ENCODE data around the gene JAGN1. TPM values are rescaled to one million over a fixed set of nuclear protein-coding genes. Genes with fewer than 3 reads are reported as not detected.

Gene JAGN1
- total and polyA plus RNA-seq, 2 of the 8 experiments (the other 6 are each of a cell fraction or from before 2014, with no cell fraction given) = 26.9 to 51.6 TPM

DNA sequence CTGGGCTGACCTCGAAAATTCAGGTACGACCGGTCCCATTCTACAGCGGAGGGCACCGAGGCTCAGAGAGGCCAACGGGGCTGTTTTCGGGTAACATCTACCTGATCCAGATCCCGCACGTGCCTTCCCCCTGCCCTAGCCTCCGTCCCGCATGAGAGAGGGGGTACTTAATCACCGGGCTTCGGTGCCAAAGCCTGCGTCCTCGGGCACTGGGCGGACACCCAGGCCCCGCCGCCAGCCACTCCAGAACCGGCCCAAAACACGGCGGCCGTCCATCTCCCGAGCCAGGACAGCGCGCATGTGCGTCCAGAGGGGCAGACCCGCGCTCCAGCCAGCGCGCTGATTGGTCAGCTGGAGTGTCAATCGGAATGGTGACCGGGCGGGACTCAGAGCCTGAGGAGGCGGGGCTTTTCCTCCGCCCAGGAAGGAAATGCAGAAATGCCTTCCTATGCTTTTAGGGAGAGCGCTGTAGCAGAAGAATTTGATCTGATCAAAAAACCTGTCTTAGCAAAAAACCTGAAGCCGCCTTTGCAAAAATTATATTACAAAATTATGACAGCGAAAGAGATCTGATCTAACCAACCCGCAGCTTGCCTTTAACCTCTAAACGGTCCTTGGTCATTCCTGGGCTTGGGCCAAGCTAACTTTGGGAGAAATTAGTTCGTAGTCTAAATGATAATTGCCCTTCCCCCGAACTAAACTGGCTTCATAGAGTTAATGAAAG is 46.5 kb upstream of the JAGN1 start, which contains the start of gene RPUSD3 (continued):
- TF ChIP-seq ASH2L (IDR thresholded peaks at IDR 0.05; ENCODE audit: low read length) (peak; percentile 44), CHD7 (IDR thresholded peaks at IDR 0.05; ENCODE audit: insufficient replicate concordance, low read length) (no peak), POLR2A (IDR thresholded peaks at IDR 0.05; ENCODE audit: control extremely low read depth in 1 of 2, low read depth in 2 of 2, low read length in 2 of 2) (peak in 1 of 2 experiments; percentile 69; a peak in 2 of 3 replicates), RNF2 (IDR thresholded peaks at IDR 0.05; ENCODE audit: borderline replicate concordance, low read depth, low read length, missing control alignments, poor library complexity, severe bottlenecking) (no peak), NRF1 (IDR thresholded peaks at IDR 0.05; ENCODE audit: low read depth, low read length) (peak; percentile 55), ATF2 (IDR thresholded peaks at IDR 0.05; ENCODE audit: low read length) (no peak), BACH1 (IDR thresholded peaks at IDR 0.05; ENCODE audit: low read length) (no peak), CBX5 (IDR thresholded peaks at IDR 0.05; ENCODE audit: low read depth, low read length) (no peak)
